ENCODE results near the gene CDH5. TPM values are rescaled to one million over a fixed set of nuclear protein-coding genes. Genes with fewer than 3 reads are reported as not detected.

Gene CDH5
- polyA plus RNA-seq, 1 of the 3 experiments (the other 2 are of a cell fraction): not detected

DNA sequence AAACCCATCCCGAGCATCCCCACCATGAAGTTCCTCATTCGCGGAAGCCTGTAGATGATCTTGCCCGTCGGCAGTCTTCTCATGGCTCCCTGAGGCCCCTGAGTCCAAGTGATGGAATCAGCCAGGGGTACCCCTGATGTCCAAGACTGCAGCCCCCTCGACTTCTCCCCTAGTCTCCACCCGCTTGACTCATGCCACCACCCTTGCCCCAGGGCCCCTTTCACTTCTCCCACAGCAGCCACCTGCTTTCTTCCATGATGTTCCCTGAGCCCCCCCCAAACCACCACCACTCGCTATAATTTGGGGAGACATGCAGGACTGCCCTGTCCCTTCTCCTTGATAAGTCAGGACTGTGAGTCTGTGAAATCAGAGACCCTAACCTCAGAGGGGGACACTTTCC, 72.0 kb downstream of the CDH5 start:
- Histone ChIP-seq H3K36me3 (replicated peaks in 1 of 2; ENCODE audit: control insufficient read depth in 1 of 2, insufficient read depth in 2 of 2, low read length in 1 of 2) (no peaks in the 10 kb centered on the region), H3K27me3 (ENCODE audit: insufficient read depth) (no peaks in the 10 kb centered on the region; the same call in 1 of the 2 replicates), H3K9me3 (no peaks in the 10 kb centered on the region), H3K4me2 (no peak overlapping the region), H4K20me1 (ENCODE audit: insufficient read depth) (no peaks in the 10 kb centered on the region), H3K9ac (no peak overlapping the region), H3K4me3 (ENCODE audit: low read depth in 2 of 2, low read length in 1 of 2) (no peak overlapping the region), H2AFZ (ENCODE audit: low read depth) (no peak overlapping the region), H3K79me2 (ENCODE audit: insufficient read depth) (no peaks in the 10 kb centered on the region), H3K9me2 (no peaks in the 10 kb centered on the region), H3F3A (replicated peaks; ENCODE audit: insufficient read depth) (no peaks in the 10 kb centered on the region), H3K4me1 (ENCODE audit: control insufficient read depth in 1 of 2, insufficient read depth in 2 of 2, low read depth in 1 of 2, low read length in 1 of 2) (peaks cover 0 to 3% of the 10 kb centered on the region in 2 experiments; a peak in 1 of 4 replicates), H3K27ac (ENCODE audit: low read depth in 2 of 2, low read length in 1 of 2) (no peak overlapping the region)
- TF ChIP-seq, protein P1, sequence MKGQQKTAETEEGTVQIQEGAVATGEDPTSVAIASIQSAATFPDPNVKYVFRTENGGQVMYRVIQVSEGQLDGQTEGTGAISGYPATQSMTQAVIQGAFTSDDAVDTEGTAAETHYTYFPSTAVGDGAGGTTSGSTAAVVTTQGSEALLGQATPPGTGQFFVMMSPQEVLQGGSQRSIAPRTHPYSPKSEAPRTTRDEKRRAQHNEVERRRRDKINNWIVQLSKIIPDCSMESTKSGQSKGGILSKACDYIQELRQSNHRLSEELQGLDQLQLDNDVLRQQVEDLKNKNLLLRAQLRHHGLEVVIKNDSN (IDR thresholded peaks at IDR 0.05; ENCODE audit: borderline replicate concordance, low read depth): no peak
- no peak for TF ChIP-seq FOSL2 (IDR thresholded peaks at IDR 0.05; ENCODE audit: borderline replicate concordance, low read depth)
- TF ChIP-seq TAF1 (IDR thresholded peaks at IDR 0.05; ENCODE audit: borderline replicate concordance, low read depth, low read length): no peak
- TF ChIP-seq POLR2AphosphoS5 (IDR thresholded peaks at IDR 0.05; ENCODE audit: low read depth, low read length): no peak
- TF ChIP-seq TCF12 (IDR thresholded peaks at IDR 0.05): no peak
- no peak for TF ChIP-seq MEF2A (IDR thresholded peaks at IDR 0.05; ENCODE audit: borderline replicate concordance, low read depth)
- TF ChIP-seq GATA2 (CRISPR knock-in tag; IDR thresholded peaks at IDR 0.05): no peak
- TF ChIP-seq, protein P2, sequence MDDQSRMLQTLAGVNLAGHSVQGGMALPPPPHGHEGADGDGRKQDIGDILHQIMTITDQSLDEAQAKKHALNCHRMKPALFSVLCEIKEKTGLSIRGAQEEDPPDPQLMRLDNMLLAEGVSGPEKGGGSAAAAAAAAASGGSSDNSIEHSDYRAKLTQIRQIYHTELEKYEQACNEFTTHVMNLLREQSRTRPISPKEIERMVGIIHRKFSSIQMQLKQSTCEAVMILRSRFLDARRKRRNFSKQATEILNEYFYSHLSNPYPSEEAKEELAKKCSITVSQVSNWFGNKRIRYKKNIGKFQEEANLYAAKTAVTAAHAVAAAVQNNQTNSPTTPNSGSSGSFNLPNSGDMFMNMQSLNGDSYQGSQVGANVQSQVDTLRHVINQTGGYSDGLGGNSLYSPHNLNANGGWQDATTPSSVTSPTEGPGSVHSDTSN (IDR thresholded peaks at IDR 0.05): no peak
- TF ChIP-seq RFX5 (IDR thresholded peaks at IDR 0.05; ENCODE audit: low read length): no peak
- no peak for TF ChIP-seq ELF1 (IDR thresholded peaks at IDR 0.05)
- TF ChIP-seq, protein P3, sequence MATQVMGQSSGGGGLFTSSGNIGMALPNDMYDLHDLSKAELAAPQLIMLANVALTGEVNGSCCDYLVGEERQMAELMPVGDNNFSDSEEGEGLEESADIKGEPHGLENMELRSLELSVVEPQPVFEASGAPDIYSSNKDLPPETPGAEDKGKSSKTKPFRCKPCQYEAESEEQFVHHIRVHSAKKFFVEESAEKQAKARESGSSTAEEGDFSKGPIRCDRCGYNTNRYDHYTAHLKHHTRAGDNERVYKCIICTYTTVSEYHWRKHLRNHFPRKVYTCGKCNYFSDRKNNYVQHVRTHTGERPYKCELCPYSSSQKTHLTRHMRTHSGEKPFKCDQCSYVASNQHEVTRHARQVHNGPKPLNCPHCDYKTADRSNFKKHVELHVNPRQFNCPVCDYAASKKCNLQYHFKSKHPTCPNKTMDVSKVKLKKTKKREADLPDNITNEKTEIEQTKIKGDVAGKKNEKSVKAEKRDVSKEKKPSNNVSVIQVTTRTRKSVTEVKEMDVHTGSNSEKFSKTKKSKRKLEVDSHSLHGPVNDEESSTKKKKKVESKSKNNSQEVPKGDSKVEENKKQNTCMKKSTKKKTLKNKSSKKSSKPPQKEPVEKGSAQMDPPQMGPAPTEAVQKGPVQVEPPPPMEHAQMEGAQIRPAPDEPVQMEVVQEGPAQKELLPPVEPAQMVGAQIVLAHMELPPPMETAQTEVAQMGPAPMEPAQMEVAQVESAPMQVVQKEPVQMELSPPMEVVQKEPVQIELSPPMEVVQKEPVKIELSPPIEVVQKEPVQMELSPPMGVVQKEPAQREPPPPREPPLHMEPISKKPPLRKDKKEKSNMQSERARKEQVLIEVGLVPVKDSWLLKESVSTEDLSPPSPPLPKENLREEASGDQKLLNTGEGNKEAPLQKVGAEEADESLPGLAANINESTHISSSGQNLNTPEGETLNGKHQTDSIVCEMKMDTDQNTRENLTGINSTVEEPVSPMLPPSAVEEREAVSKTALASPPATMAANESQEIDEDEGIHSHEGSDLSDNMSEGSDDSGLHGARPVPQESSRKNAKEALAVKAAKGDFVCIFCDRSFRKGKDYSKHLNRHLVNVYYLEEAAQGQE (IDR thresholded peaks at IDR 0.05; ENCODE audit: low read depth, low read length): no peak
- no peak for TF ChIP-seq SIN3A (IDR thresholded peaks at IDR 0.05; ENCODE audit: borderline replicate concordance, low read depth, low read length)
- TF ChIP-seq JUND (IDR thresholded peaks at IDR 0.05): no peak
- no peak for TF ChIP-seq SMC3 (IDR thresholded peaks at IDR 0.05; ENCODE audit: low read depth, low read length)
- no peak for TF ChIP-seq NFIC (IDR thresholded peaks at IDR 0.05; ENCODE audit: borderline replicate concordance)
- TF ChIP-seq, protein P4, sequence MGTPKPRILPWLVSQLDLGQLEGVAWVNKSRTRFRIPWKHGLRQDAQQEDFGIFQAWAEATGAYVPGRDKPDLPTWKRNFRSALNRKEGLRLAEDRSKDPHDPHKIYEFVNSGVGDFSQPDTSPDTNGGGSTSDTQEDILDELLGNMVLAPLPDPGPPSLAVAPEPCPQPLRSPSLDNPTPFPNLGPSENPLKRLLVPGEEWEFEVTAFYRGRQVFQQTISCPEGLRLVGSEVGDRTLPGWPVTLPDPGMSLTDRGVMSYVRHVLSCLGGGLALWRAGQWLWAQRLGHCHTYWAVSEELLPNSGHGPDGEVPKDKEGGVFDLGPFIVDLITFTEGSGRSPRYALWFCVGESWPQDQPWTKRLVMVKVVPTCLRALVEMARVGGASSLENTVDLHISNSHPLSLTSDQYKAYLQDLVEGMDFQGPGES (IDR thresholded peaks at IDR 0.05; ENCODE audit: low read depth, low read length): no peak
- TF ChIP-seq FOXJ3 (CRISPR knock-in tag; IDR thresholded peaks at IDR 0.05): no peak
- TF ChIP-seq, protein P5, sequence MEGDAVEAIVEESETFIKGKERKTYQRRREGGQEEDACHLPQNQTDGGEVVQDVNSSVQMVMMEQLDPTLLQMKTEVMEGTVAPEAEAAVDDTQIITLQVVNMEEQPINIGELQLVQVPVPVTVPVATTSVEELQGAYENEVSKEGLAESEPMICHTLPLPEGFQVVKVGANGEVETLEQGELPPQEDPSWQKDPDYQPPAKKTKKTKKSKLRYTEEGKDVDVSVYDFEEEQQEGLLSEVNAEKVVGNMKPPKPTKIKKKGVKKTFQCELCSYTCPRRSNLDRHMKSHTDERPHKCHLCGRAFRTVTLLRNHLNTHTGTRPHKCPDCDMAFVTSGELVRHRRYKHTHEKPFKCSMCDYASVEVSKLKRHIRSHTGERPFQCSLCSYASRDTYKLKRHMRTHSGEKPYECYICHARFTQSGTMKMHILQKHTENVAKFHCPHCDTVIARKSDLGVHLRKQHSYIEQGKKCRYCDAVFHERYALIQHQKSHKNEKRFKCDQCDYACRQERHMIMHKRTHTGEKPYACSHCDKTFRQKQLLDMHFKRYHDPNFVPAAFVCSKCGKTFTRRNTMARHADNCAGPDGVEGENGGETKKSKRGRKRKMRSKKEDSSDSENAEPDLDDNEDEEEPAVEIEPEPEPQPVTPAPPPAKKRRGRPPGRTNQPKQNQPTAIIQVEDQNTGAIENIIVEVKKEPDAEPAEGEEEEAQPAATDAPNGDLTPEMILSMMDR (IDR thresholded peaks at IDR 0.05): no peak
- no peak for DNase-seq
- POLR2A ChIA-PET: no interaction called here
- WGBS (ENCODE audit: low lambda C conversion rate): 79% methylated on average over 8 of the region's 8 CpGs
- CTCF ChIA-PET: no interaction called here
